GM21360 (cell line): ENCODE results near the gene PLIN5.

ENCODE experiments used
- ATAC-seq: cut with Tn5 transposase; IDR thresholded peaks from one replicate; pipeline ENCODE4 v1.9.1; 2021; ENCODE audit warnings: mild to moderate bottlenecking, moderate library complexity; ENCODE audit not compliant: unreplicated experiment

Gene PLIN5

GRCh38 chr19:4506449-4507149, 28.4 kb downstream of the PLIN5 start:
- no peak for ATAC-seq

GRCh38 chr19:4505570-4506448, 29.2 kb downstream of the PLIN5 start:
- ATAC-seq: no peak

- no peak for ATAC-seq
Observed at GRCh38 chr19:4504891-4505569, 30.0 kb downstream of the PLIN5 start.

GRCh38 chr19:4504297-4504701, 30.7 kb downstream of the PLIN5 start:
- no peak for ATAC-seq

GRCh38 chr19:4503825-4504170, 31.2 kb downstream of the PLIN5 start:
- no peak for ATAC-seq

GRCh38 chr19:4503132-4503824, 31.7 kb downstream of the PLIN5 start:
- ATAC-seq: no peak

- no peak for ATAC-seq
Observed at GRCh38 chr19:4502282-4503131, 32.5 kb downstream of the PLIN5 start.

GRCh38 chr19:4501691-4502090, 33.3 kb downstream of the PLIN5 start:
- ATAC-seq: no peak

- no peak for ATAC-seq
Observed at GRCh38 chr19:4500841-4501591, 34.0 kb downstream of the PLIN5 start.

GRCh38 chr19:4499855-4500254, 35.2 kb downstream of the PLIN5 start:
- no peak for ATAC-seq

GRCh38 chr19:4499318-4499717, 35.7 kb downstream of the PLIN5 start:
- no peak for ATAC-seq

GRCh38 chr19:4498694-4499093, 36.3 kb downstream of the PLIN5 start:
- no peak for ATAC-seq

GRCh38 chr19:4497770-4498389, 37.1 kb downstream of the PLIN5 start:
- ATAC-seq: no peak

GRCh38 chr19:4496304-4496703, 38.7 kb downstream of the PLIN5 start:
- ATAC-seq: no peak

GRCh38 chr19:4495471-4495870, 39.6 kb downstream of the PLIN5 start:
- ATAC-seq: no peak

GRCh38 chr19:4494691-4495064, 40.3 kb downstream of the PLIN5 start:
- ATAC-seq: no peak

GRCh38 chr19:4493929-4494690, 40.9 kb downstream of the PLIN5 start:
- no peak for ATAC-seq
